ENCODE measurements around the gene HLX. TPM values are rescaled to one million over a fixed set of nuclear protein-coding genes. Genes with fewer than 3 reads are reported as not detected.
A peak's percentile ranks its signal among the peaks of the same experiment; 100 is the strongest.

HLX gene
- total and polyA plus RNA-seq, 2 of the 13 experiments (the other 11 are each of a cell fraction or from before 2014, with no cell fraction given): 0.30 to 0.35 TPM

DNA sequence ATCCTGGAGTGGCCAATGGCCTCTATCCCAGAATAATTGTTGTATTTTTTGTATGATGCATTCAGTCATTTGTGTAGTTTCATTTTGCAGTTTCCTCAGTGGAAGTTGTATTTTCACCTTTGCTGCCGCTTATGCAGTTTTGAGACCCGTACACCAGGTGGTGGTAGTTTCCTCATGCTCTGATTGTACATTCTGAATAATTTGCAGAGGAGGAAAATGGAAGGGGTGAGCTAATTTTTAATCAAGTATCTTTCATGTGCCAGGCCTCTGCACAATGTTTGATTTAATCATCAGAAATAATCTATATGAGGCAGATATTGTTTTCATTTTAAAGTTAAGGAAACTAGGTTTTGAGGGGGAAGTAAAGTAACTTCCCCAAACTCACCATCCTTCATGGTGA is 29.5 kb downstream of the HLX start:
- H3K27me3 ChIP-seq (ENCODE audit: control insufficient read depth in 1 of 2, insufficient read depth in 2 of 2, low read length in 2 of 2): peaks cover 2 to 31% of the 10 kb centered on the region in 2 experiments; a peak in 3 of 5 replicates
- intact Hi-C loops (cut with micrococcal nuclease; ENCODE audit: unreplicated experiment): loop anchor here (1.0 to 2.0 kb wide), 3 partner anchors 76 to 526 kb away; no protein-coding TSS in a partner anchor
- BruUV-seq (replicated peaks): no TSS peak
- ATAC-seq (peak; percentile 57; the same call in 1 of the 3 replicates), DNase-seq (ENCODE audit: low spot score) (no peak), FAIRE-seq (no peak)
- H3K36me3 ChIP-seq (replicated peaks in 1 of 2; ENCODE audit: control insufficient read depth in 1 of 2, insufficient read depth in 2 of 2, low read length in 2 of 2): no peaks in the 10 kb centered on the region
- H3K4me1 ChIP-seq (ENCODE audit: insufficient read depth, low read length): no peaks in the 10 kb centered on the region
- ChIA-PET CTCF (ENCODE audit: low intra/inter-chr PET ratio, low total read pairs) (interaction anchor here (1.2 kb wide), 1 partner anchor 294 kb away, joined by 5 read pairs; no protein-coding TSS in a partner anchor), POLR2A (no interaction called here)
- H3K9me3 ChIP-seq (ENCODE audit: low read length): no peaks in the 10 kb centered on the region
- H2AFZ ChIP-seq (ENCODE audit: low read length): no peak overlapping the region
- no peaks in the 10 kb centered on the region for H3K79me2 ChIP-seq (ENCODE audit: insufficient read depth, low read length)
- no peak overlapping the region for H3K9ac ChIP-seq (ENCODE audit: insufficient read depth, low read depth, low read length)
- H3K4me2 ChIP-seq (ENCODE audit: low read depth, low read length): no peak overlapping the region
- 3% methylated on average over 2 of the region's 2 CpGs for WGBS (ENCODE audit: low lambda C conversion rate)
- H3K4me3 ChIP-seq (replicated peaks in 1 of 3; ENCODE audit: insufficient read depth in 1 of 3, low read depth in 2 of 3, low read length in 3 of 3): no peak overlapping the region
- H3K27ac ChIP-seq (ENCODE audit: extremely low read length, insufficient read depth, low read length): no peak overlapping the region
- in situ Hi-C loops (cut with HindIII; ENCODE audit: extremely low pct_ligation_motif_present, low pct_unique_long_range_greater_than_20kb): no loop called here
- H4K20me1 ChIP-seq (ENCODE audit: insufficient read depth, low read length): no peaks in the 10 kb centered on the region
- TF ChIP-seq NCOA5 (CRISPR knock-in tag; IDR thresholded peaks at IDR 0.05): no peak
- TF ChIP-seq ZNF616 (CRISPR knock-in tag; IDR thresholded peaks at IDR 0.05; ENCODE audit: low read depth): no peak
- no peak for TF ChIP-seq ADNP (CRISPR knock-in tag; IDR thresholded peaks at IDR 0.05)
- TF ChIP-seq PRPF4 (IDR thresholded peaks at IDR 0.05; ENCODE audit: low read depth, low read length, poor library complexity, severe bottlenecking): no peak
- no peak for TF ChIP-seq NPAS2 (CRISPR knock-in tag; IDR thresholded peaks at IDR 0.05; ENCODE audit: borderline replicate concordance)
- TF ChIP-seq ZSCAN29 (CRISPR knock-in tag; conservative IDR thresholded peaks at IDR 0.05): no peak
- no peak for TF ChIP-seq SMYD3 (CRISPR knock-in tag; IDR thresholded peaks at IDR 0.05)
- TF ChIP-seq, protein P1, sequence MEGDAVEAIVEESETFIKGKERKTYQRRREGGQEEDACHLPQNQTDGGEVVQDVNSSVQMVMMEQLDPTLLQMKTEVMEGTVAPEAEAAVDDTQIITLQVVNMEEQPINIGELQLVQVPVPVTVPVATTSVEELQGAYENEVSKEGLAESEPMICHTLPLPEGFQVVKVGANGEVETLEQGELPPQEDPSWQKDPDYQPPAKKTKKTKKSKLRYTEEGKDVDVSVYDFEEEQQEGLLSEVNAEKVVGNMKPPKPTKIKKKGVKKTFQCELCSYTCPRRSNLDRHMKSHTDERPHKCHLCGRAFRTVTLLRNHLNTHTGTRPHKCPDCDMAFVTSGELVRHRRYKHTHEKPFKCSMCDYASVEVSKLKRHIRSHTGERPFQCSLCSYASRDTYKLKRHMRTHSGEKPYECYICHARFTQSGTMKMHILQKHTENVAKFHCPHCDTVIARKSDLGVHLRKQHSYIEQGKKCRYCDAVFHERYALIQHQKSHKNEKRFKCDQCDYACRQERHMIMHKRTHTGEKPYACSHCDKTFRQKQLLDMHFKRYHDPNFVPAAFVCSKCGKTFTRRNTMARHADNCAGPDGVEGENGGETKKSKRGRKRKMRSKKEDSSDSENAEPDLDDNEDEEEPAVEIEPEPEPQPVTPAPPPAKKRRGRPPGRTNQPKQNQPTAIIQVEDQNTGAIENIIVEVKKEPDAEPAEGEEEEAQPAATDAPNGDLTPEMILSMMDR (CRISPR knock-in tag; IDR thresholded peaks at IDR 0.05): peak; percentile 54
- TF ChIP-seq, protein P2, sequence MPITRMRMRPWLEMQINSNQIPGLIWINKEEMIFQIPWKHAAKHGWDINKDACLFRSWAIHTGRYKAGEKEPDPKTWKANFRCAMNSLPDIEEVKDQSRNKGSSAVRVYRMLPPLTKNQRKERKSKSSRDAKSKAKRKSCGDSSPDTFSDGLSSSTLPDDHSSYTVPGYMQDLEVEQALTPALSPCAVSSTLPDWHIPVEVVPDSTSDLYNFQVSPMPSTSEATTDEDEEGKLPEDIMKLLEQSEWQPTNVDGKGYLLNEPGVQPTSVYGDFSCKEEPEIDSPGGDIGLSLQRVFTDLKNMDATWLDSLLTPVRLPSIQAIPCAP (CRISPR knock-in tag; IDR thresholded peaks at IDR 0.05; ENCODE audit: low read depth): no peak
- TF ChIP-seq CHCHD3 (CRISPR knock-in tag; IDR thresholded peaks at IDR 0.05): no peak
- no peak for TF ChIP-seq PHF8 (CRISPR knock-in tag; IDR thresholded peaks at IDR 0.05)
- TF ChIP-seq, protein P3, sequence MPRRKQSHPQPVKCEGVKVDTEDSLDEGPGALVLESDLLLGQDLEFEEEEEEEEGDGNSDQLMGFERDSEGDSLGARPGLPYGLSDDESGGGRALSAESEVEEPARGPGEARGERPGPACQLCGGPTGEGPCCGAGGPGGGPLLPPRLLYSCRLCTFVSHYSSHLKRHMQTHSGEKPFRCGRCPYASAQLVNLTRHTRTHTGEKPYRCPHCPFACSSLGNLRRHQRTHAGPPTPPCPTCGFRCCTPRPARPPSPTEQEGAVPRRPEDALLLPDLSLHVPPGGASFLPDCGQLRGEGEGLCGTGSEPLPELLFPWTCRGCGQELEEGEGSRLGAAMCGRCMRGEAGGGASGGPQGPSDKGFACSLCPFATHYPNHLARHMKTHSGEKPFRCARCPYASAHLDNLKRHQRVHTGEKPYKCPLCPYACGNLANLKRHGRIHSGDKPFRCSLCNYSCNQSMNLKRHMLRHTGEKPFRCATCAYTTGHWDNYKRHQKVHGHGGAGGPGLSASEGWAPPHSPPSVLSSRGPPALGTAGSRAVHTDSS (CRISPR knock-in tag; conservative IDR thresholded peaks at IDR 0.05): no peak
- no peak for TF ChIP-seq CHD2 (IDR thresholded peaks at IDR 0.05; ENCODE audit: low read depth, low read length)
- no peak for TF ChIP-seq FOXP1 (IDR thresholded peaks at IDR 0.05)
- TF ChIP-seq FOXP1 (CRISPR knock-in tag; IDR thresholded peaks at IDR 0.05): no peak
- TF ChIP-seq, protein P4, sequence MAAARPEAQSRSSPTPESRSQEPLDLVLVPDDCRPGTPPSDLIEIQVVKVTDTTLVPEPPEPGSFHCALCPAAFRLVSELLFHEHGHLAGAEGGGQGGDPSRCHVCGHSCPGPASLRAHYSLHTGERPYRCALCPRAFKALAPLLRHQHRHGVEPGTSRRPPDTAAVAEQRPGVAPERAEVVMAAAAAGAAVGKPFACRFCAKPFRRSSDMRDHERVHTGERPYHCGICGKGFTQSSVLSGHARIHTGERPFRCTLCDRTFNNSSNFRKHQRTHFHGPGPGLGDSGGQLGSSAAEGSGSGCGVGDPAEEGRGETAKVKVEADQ (CRISPR knock-in tag; IDR thresholded peaks at IDR 0.05; ENCODE audit: borderline replicate concordance): no peak
- no peak for TF ChIP-seq ZNF782 (CRISPR knock-in tag; IDR thresholded peaks at IDR 0.05; ENCODE audit: borderline replicate concordance)
- 0 out of 2 replicates have a peak, but pooled peaks have one; percentile 22 for TF ChIP-seq RAD21 (CRISPR knock-in tag; IDR thresholded peaks at IDR 0.05)
- TF ChIP-seq, protein P5, sequence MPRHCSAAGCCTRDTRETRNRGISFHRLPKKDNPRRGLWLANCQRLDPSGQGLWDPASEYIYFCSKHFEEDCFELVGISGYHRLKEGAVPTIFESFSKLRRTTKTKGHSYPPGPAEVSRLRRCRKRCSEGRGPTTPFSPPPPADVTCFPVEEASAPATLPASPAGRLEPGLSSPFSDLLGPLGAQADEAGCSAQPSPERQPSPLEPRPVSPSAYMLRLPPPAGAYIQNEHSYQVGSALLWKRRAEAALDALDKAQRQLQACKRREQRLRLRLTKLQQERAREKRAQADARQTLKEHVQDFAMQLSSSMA (CRISPR knock-in tag; IDR thresholded peaks at IDR 0.05): no peak
- TF ChIP-seq ZNF446 (CRISPR knock-in tag; IDR thresholded peaks at IDR 0.05): no peak
- no peak for TF ChIP-seq ZNF510 (CRISPR knock-in tag; IDR thresholded peaks at IDR 0.05; ENCODE audit: low read depth)
- TF ChIP-seq ZSCAN21 (CRISPR knock-in tag; IDR thresholded peaks at IDR 0.05; ENCODE audit: borderline replicate concordance): no peak

All from HepG2 (cell line).